Measurements from ENCODE around the gene AAK1. TPM values are rescaled to one million over a fixed set of nuclear protein-coding genes. Genes with fewer than 3 reads are reported as not detected.

The AAK1 gene
- total and polyA plus RNA-seq, 2 donors (not counting 3 experiments of a cell fraction or from before 2014, with no cell fraction given) = 31.0 to 127 TPM

DNA sequence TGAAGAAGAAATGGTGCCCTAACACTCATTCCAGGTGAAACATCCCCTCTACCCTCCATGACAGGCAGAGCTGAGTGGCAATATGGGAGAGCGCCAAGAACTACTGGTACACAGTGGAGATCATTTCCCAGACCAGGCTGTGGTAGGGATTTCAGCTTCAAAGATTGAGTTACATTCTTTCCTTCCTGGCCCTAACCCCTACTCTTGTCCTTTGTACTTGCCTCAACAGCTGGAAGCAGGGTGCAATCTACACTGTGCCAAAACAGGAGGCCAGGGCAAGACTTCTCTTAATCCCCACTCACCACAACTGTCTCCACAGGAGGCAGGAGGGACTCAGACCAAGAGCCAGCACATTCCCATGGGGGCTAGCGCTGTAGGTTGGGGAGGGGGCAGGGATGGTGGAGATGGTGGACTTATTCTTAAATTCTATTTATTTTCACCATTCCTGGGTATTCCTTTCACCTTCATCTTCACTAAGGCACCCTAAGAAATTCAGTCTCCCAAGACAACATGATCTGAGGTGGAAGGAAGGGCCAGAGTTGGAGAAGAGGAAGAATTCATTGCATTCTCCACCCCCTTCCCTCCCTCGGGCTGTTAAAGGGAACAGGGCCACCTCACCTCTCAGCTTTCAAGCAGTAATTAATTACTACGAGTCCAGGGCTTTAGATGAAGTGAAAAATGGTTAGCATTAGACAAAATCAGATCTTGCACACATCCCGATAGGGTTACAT lies 65.9 kb downstream of the AAK1 start:
- Histone ChIP-seq H3K4me1 (ENCODE audit: control insufficient read depth, extremely low read depth, insufficient read depth, low read length) (no peaks in the 10 kb centered on the region), H3K9me1 (replicated peaks; ENCODE audit: control insufficient read depth, extremely low read depth, insufficient read depth, low read length) (no peaks in the 10 kb centered on the region), H3K79me2 (ENCODE audit: control insufficient read depth, insufficient read depth, low read length) (peaks cover 70% of the 10 kb centered on the region), H3K9me3 (replicated peaks; ENCODE audit: control insufficient read depth, insufficient read depth, low read length) (no peaks in the 10 kb centered on the region), H3K27ac (ENCODE audit: insufficient read depth, low read depth, low read length) (no peak overlapping the region), H3K4me2 (ENCODE audit: insufficient read depth, low read length) (no peak overlapping the region), H3K36me3 (ENCODE audit: control insufficient read depth in 2 of 2, extremely low read depth in 1 of 2, insufficient read depth in 2 of 2, low read length in 2 of 2) (no peaks in the 10 kb centered on the region), H3K27me3 (ENCODE audit: control insufficient read depth in 2 of 2, insufficient read depth in 2 of 2, low read length in 2 of 2) (no peaks in the 10 kb centered on the region), H3K9ac (replicated peaks; ENCODE audit: extremely low read depth, insufficient read depth, low read length) (no peak overlapping the region), H2AFZ (ENCODE audit: low read depth, low read length) (no peak overlapping the region), H3K4me3 (replicated peaks in 1 of 3; ENCODE audit: insufficient read depth in 1 of 3, low read depth in 1 of 3, low read length in 3 of 3) (no peak overlapping the region), H4K20me1 (replicated peaks; ENCODE audit: control insufficient read depth, extremely low read depth, insufficient read depth, low read length) (no peaks in the 10 kb centered on the region)
- TF ChIP-seq, protein P1, sequence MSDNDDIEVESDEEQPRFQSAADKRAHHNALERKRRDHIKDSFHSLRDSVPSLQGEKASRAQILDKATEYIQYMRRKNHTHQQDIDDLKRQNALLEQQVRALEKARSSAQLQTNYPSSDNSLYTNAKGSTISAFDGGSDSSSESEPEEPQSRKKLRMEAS (IDR thresholded peaks at IDR 0.05; ENCODE audit: insufficient read depth, insufficient read length) = no peak
- TF ChIP-seq EZH2 (IDR thresholded peaks at IDR 0.05; ENCODE audit: borderline replicate concordance, low read depth, low read length, severe bottlenecking) (no peak), POLR2A (IDR thresholded peaks at IDR 0.05; ENCODE audit: low read depth, low read length) (no peak), GATA2 (IDR thresholded peaks at IDR 0.05; ENCODE audit: insufficient read depth, insufficient read length, low read depth, low read length) (no peak), MYC (IDR thresholded peaks at IDR 0.05; ENCODE audit: low read depth, low read length) (no peak), JUN (IDR thresholded peaks at IDR 0.05; ENCODE audit: borderline replicate concordance, insufficient read depth, insufficient read length, low read depth) (no peak), CTCF (IDR thresholded peaks at IDR 0.05; ENCODE audit: extremely low read depth in 1 of 2, insufficient read depth in 1 of 2, low read depth in 1 of 2, low read length in 2 of 2) (no peak), FOS (IDR thresholded peaks at IDR 0.05; ENCODE audit: borderline replicate concordance, insufficient read depth, low read length) (no peak), POLR2AphosphoS5 (IDR thresholded peaks at IDR 0.05; ENCODE audit: insufficient read depth, low read depth, low read length) (no peak)
- POLR2A ChIA-PET = no interaction called here
- intact Hi-C loops (cut with micrococcal nuclease) = no loop called here
- dilution Hi-C loops (cut with MboI; ENCODE audit: extremely low pct_ligation_motif_present, low sequenced_read_pairs) = no loop called here
- FAIRE-seq = no peak
- CTCF ChIA-PET = interaction anchor here (1.0 to 3.2 kb wide), 2 partner anchors 12 to 17 kb away, joined by 3 to 19 read pairs; no protein-coding TSS in a partner anchor
- DNase-seq (ENCODE audit: low read depth, low spot score) = no peak
- no TSS peak for BruUV-seq (replicated peaks)

All from endothelial cell of umbilical vein (primary cell).